ENCODE results near the gene MAML2. TPM values are rescaled to one million over a fixed set of nuclear protein-coding genes. Genes with fewer than 3 reads are reported as not detected.

Gene MAML2
- polyA plus RNA-seq, 4 donors: 27.8 to 33.5 (median 32.1) TPM

DNA sequence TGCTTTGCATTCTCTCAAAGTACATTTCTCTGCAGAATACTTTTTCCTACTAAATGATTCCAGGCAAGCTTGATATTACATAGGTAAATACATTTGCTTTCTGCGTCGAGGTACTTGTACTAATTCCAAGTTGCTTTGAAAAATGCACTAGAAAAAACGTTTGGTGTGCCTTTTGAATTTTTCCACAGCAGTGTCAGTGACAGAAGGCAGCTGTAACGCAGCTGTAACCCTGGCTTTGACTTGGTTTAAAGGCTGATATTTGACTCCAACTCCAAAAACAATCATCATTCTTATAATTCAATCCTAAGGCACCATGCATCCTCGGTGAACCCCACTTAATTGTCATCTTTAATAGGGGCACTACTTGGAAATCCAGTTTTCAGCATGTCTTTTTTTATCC is 125.0 kb downstream of the MAML2 start:
- no peak for DNase-seq (ENCODE audit: low read depth in 4 of 4, low spot score in 3 of 4)

DNA sequence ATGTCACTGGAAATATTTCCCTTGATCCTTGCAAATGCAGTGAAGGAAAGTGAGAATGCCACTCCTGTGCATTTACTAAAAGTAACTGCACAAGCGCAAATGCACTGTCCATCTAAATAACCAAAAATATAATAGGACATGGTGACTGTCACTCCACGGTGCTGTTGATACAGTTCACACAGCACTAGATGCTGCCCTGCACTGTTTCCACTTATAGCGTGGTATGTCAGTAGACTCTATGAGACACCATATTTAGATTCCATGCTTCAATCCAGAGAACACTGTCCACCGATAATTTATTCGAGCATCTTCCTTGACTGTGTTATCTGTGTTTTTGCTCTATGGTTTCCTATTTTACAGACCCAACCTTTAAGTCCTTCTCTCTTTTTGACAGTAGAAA is 125.8 kb downstream of the MAML2 start:
- DNase-seq (ENCODE audit: low read depth in 4 of 4, low spot score in 3 of 4): no peak

DNA sequence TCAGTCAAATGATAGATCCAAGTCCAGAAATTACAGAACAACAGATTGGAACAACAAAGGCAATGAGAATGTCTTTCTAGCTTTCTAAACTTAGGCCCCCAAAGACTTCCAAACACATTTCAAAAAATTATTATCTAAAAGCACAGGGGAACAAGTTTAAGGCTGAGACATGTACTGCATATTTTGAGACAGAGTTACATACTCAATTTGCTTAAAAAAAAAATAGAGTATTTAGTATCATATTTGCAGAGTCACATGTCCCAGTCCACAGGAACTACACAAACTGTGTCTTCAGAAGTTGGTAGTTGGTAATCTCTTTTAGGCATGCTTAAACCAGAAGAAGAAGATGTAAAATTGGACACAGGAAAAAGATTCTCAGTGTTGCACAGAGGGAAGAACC is 127.2 kb downstream of the MAML2 start:
- DNase-seq (ENCODE audit: low read depth in 4 of 4, low spot score in 3 of 4): no peak

DNA sequence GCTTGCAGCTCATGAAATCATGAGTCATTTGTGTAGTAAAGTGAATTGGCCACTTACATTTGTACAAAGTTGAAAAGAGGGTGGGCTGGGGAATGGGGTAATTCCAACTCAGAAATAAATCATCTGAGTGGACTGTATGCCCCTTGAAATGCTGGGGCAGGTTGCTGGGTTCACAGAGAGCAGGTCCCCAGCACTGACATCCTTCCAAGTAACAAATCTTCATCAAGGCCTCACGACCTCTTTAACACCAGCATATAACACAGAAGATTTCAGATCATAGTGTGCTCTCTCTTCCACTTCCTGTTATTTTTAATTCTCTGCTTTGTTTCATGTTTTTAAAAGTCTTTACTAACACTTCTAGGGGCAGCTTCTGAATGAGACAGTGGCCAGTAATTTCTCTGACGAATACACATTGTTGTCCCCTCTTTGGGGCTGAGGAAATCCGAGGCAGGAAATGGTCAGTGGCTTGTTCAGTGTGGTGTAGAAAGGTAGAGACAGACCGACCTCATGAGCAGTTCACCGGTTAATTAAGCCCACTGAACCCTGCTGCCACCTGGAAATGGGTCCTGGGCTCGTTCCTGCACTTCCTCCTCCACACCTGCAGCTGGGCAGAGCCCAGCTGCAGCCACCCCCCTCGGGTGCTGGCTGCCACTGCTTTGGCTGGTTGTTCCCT is 127.7 kb downstream of the MAML2 start:
- DNase-seq (ENCODE audit: low read depth in 4 of 4, low spot score in 3 of 4): no peak

DNA sequence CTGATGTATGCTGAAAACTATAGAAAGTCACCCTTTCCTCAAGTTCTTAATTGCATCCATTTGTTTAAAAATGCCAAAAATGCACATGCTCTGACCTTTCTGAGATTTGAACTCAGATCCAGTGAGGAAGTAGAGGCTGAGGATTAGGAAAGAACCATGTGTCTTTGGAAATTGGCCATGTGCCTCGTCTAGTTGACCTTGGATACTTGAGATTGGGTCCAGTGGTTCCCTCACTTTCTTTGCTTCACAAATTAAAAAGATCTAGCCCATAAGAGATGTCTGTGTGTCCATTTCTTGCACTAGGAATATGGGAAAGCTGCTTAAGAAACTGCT is 128.3 kb downstream of the MAML2 start:
- DNase-seq (ENCODE audit: low read depth in 4 of 4, low spot score in 3 of 4): no peak

DNA sequence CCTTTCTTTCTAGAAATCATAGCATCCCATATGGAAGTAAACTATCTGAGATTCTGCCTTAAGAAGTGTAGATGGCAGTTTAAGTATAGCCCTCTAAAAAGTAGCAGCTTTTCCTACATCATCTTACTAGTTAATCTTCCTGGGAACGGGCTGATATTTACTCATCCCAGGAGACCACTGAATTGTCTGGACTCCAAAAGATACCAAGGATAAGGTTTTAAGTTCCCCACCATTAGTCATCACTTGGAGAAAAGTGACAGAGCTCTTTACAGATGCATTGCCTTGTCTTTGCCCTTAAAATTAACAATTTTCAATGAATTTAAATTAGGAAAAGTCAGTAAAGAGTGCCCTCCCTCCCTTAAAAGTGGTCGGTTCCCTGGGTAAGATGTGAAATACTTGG is 129.5 kb downstream of the MAML2 start:
- DNase-seq (ENCODE audit: low read depth in 4 of 4, low spot score in 3 of 4): no peak

DNA sequence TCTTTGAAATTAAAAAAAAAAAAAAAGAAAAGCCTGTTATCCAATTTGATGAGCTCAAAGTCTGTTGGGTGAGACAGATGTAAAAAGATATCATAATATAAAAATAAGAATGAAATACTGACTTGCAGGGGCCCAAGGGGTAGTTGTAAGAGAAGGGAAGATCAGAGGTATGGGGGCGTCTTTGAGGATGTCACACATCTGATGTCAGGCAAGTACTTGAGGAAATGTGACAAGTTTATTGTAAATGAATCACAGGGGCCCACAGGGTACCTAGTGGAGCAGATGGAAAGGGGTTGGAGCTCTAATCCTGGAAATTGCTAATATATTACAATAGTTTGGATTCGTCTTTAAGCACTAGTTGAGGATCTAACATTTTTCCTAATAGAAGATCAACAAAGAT is 131.6 kb downstream of the MAML2 start:
- DNase-seq (ENCODE audit: low read depth in 4 of 4, low spot score in 3 of 4): no peak

DNA sequence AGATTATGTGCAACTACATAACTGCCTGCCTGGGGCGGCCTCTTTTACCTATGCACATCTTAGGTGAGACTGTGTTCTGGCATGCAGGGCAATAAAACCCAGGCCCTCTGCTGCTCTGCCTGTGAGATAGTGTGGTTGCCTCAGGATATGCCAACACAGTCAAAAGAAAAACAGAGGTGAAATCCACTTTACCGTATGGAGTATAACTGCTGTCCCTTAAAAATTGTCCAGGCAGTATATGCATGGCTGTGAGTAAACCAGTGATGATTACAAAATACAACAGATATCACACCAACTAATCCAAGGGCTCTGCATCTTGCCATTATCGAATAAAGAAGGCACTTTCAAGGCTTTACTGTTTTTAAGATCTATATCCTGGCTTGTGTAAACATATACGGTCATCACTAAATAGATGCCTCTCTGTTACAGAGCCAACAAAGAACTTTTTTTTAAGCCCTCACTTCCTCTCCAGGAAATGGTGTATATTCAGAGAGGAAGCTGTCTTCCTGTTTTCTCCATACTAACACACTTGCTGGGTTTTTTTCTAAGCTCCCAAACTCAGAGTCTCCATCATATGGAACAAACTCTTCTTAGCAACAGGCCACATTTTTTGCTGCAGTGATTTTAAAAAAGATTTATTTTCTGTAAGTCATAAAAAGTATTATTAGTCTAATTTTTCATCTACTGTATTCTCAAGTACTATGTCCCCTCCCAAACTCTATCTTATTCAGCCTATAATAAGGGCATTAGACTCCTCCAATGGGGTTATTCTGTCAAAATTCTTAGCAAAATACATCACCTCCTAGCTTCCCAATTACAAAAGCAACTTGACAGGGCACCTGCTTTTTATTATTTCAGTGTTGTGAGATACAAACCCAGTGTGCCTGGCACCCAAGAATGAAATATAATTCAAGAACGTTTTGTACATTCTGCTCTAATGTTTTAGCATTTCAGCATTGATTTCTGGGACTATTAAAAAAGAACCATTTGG is 135.2 kb downstream of the MAML2 start:
- no peak for DNase-seq (ENCODE audit: low read depth in 4 of 4, low spot score in 3 of 4)

DNA sequence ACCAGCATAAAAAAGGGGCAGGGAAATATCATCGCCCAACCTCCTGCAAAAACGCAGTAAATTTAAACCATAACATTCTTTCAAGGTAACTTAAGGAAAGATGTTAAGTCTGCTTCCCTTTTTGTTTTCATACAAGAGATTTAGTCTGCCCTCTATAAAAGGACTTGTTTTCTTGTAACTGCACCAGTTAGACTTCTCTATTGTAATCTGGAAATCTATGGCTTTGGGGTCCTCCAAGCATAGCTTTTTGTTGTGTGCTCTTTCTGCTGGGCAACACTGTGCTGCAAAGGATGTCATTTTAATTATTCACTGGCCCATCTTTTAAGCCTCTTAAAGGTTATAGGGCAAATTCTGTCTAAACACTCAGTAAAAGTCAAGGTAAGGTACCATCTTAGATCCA is 136.0 kb downstream of the MAML2 start:
- DNase-seq (ENCODE audit: low read depth in 4 of 4, low spot score in 3 of 4): no peak

DNA sequence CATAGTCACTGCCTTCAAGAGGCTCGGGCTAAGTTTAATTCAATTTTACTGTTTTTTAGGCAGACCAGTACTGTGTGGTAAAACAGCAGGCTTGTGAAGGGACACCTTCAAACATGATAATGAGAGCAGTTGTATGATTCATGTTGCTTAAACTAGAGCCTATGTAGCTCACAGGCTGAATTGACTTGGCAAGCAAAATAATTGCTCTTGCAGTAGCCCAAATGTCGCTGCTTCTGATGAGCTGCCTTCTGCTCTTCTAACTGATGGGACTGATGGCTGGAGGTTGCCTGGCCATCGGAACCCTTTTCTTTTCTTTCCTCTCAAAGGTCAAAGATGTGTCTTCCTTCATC is 137.6 kb downstream of the MAML2 start:
- DNase-seq (ENCODE audit: low read depth in 4 of 4, low spot score in 3 of 4): no peak

DNA sequence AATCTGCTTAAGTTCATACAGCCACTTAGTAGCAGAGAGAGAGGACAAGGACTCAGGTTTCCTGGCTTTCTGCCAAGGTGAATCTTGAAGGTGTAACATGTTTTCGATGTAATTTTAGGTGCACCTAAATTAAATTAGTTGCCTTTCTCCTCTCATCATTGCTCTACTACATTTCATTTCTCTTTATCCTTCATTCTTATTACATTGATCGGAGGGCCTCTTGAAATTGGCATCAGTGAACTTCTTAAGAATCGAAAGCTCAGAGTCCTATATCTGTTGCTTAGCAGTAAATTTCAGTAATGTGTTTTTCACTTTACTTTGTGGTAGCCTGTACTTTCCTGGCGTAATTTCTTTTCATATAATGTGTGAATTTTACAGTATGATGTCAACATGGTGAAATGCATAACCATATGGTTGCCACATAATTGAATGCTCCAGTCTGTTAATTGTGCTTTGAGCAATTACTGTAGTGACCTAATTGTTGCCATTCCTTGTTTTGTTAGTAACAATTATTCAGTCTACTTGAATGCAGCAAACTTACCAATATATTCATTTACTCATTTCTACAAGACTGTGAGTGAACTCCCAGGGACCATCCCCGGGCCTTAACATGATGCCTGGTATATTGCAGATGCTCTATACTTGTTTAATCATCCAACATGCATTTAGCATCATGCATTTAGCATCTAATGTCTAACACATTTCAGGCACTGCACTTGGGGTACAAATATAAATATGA is 138.1 kb downstream of the MAML2 start:
- DNase-seq (ENCODE audit: low read depth in 4 of 4, low spot score in 3 of 4): no peak

DNA sequence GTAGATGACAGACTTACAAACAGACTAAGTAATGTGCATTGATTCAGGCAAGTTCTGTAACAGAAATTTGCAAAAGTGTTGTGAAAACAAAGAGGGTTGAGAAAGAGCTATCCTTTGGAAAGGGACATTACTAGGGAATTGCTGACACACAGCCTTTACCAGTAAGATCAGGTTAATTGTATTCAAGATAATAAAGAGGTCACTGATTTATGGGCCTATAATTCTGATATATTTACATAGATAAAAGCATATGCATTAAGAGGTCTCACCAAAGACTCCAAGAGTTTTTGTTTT is 138.7 kb downstream of the MAML2 start:
- DNase-seq (ENCODE audit: low read depth in 4 of 4, low spot score in 3 of 4): no peak

DNA sequence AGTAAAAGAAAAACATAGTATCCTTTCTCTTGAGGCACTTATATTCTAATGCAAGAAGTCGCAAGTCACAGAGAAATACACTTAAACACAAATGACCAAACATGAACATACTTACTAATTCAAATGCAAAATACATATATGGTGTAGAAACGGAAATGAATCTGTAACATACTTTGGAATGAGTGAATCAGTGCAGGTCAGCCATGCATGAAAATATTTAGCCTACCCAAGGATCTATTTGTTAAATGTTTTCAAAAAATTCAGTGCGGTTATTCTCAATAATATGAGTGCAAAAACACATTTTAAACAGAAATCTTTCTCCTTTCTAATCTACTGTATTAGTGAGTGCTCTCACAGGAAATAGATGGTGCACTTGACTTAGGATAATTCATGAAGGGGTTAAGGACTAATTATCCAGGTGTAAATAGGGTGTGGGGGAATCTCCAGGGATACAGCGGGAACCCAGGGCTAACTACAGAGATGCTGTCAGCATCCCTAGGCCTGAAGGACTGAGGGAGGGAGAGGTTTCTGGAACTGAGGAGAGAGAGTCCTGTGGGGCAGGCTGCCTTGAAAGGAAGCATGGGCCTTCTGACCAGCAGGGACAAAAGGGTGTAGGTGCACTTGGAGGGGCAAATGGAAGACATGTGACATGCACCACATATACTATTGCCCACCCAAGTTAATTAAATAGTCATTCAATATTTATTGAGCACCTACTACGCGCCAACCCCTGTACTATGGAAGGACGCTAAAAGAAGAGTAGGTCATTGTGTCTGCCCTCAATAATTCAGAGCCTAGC is 139.2 kb downstream of the MAML2 start:
- no peak for DNase-seq (ENCODE audit: low read depth in 4 of 4, low spot score in 3 of 4)

DNA sequence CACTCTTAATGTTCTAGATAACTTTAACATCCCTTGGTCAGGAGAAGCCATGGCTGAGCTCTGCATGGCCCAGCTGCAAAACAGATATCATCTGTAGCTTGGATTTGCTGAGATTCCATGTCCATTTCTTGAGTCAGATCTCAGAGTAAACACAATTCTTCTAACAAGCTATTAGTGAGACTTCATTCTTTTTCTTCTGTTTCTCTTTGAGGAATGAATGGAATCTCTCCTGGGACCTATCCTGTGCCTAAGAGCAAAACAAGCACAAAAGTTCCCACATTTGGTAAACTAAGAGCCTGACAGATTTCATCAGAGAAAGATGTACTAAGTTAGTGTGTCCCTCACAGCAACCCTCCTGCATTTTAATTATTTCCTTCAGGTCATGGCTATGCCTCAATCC is 142.8 kb downstream of the MAML2 start:
- no peak for DNase-seq (ENCODE audit: low read depth in 4 of 4, low spot score in 3 of 4)

DNA sequence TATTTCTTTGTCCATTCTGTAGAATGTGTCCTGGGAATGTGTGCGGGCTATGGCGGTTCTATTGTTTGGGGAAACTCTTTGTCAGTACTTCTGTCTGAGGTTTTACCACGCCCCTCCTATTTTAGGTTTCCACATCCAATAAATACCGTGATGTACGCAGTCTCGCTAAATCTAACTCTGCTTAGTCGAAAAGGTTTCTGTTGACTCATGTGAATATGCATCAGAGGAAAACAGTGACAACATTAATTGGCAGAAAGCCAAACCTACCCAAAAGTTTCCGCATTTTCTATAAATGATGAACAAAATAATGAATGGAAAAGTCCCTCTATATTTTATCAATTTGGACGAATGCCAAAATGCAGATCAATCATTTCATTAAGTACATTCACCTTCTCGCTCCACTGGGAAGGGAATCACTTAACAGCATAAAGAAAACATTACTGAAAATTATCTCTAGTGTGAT is 143.4 kb downstream of the MAML2 start:
- DNase-seq (ENCODE audit: low read depth in 4 of 4, low spot score in 3 of 4): no peak

DNA sequence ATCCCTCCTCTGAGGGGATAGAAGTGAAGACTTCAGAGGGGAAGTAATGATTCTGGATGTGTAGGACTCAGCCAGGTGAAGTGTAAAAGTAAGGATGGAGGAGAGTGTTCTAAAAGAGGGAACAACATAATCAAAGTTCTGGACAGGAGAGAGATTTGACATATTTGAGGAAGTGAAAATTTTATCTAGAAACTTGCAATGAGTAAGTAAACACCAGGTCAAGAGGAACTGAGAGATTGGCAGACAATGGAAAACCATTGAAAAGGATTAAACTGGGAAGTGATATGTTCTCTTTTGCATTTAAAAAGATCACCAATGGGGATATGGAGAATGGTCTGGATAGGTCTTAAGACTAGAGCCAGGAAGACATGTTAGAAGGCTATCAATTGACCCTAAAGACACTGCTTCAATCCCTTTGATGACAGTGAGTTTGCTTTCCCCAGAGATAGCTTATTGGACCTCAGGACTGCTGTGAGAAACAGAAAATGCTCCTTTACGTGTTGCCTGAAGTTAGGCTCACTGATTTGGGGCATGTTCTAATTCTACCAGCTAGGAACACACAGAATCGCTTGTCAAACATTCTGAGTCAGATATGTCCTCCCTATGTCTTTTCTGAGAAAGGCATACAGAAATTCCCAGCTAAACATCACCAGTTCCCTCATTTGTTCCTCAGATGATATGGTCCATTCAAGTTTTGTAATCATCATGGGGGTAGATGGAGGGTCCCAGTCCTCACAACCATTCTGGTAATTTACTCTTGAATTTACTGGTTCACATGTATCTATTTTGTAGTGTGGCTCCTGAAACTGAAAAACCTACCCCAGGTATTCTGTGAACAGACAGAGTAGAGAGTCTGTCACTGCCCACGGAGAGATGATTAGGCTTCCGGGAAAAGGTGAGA is 144.9 kb downstream of the MAML2 start:
- no peak for DNase-seq (ENCODE audit: low read depth in 4 of 4, low spot score in 3 of 4)

DNA sequence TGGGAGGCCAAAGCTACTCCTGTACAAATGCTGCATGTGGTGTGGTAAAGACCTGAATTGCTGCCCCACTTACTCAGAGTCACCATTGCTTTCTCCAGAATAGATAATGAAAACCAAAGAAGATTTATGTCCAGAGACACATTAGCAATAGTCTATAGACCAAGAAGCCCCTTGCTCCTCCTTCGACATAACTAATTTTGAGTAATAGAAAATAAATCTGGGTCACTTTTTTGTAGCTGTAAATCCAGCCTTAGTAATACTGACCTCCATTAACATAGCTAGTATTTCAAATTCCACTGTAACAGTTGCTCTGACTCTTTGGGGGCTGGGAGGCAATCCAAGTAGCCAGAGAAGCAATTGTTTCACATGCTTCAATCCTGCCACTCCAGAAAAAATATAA is 145.9 kb downstream of the MAML2 start:
- DNase-seq (ENCODE audit: low read depth in 4 of 4, low spot score in 3 of 4): no peak

DNA sequence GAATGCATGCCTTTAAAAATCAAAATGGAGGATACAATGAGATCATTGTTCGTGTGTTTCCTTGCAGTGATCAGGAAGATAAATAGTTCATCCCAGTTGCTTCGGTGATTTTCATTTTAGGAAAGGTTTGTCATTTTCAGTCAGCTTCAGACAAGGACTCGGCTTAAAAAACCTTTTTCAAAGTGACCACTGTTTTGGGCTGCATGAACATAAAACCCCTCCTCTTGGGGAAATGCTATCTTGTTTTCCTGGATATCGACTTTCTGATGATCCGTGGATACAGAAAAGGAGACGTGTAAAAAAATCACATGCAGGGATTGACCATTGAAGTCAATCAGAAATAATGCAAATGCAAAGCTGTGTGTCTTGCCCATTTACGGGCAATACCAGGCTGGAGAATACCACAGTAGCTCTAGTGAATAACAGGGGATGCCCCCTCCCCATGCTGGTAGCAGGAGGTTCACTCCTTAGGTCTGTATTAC is 146.8 kb downstream of the MAML2 start:
- no peak for DNase-seq (ENCODE audit: low read depth in 4 of 4, low spot score in 3 of 4)

DNA sequence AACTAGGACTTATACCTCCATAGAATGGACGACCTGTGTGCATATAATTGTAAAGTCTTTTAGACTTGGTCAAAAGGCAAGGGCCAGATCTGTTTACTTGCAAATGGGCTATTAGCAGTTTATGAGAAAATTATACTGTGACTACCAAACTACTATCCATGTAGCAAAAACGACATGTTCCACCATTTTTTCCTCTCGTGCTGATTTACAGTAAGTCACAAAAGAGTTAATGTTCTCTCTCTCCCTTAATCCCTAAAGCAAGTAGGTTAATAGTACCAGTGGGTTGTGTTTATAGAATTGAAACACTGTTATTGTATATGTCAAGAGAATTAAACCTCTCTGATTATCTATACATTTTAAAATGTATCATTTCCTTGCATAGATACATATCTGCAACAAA is 147.3 kb downstream of the MAML2 start:
- DNase-seq (ENCODE audit: low read depth in 4 of 4, low spot score in 3 of 4): no peak
